Umbilical cord (tissue), 2 donors: ENCODE results near the gene INTS15. TPM values are rescaled to one million over a fixed set of nuclear protein-coding genes. Genes with fewer than 3 reads are reported as not detected.

Experiments used
- DNase-seq: peaks from one replicate; pipeline ENCODE4 v3.0.0-alpha.2; 2015; ENCODE audit warnings: low spot score
- total RNA-seq: library from RNA; depleted of rRNA; stranded (reverse); fragments of >200 nt; gene quantifications from one replicate; pipeline ENCODE4 v1.2.3, GENCODE V29; 2014; ENCODE audit warnings: low replicate concordance; ENCODE audit not compliant: insufficient read depth

Gene INTS15
- total RNA-seq: 8.4 TPM

GRCh38 chr7:6589829-6590644, at the start of gene INTS15:
Gene INTS15, plus strand, starts transcription at chr7:6590021. Its CDS starts 263 bp downstream, at chr7:6590284.
- peak; percentile 78 for DNase-seq

- no peak for DNase-seq
Measured at GRCh38 chr7:6542368-6542767, 47.5 kb upstream of the INTS15 start.

DNA sequence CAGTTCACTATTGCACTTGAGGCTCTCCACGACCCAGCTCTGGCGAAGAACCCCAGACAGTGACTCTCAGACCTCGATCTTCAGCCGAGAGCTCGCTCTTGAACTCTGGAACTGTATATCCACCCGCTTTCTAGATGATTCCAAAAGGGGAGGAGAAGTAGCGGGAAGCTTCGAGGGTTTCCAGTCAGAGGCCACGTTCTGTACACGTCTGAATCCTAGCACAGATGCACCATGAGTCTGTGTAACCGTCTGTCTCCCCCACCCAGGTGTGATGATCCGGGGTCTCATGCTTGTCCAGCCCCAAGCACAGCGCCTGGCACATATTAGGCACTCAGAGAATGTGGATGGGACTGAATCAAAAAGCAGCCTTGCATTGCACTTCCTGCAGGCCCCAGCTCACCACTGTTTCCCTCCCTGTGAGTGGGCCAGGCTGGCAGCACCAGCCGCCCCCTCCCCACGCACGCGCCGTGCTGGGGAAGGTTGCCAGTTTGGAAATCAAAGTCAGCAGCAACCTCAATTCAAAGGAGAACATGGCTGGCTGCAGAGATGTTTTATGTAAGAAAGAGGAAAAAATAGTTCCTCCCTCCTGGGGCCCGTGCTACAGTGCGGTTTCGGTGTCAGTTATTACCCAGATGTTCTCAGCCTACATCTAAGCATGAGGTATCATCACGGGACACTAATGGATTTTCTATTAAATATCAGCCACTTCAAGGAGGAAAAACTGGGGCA, 44.3 kb upstream of the INTS15 start:
- no peak for DNase-seq

GRCh38 chr7:6546498-6547251, 43.1 kb upstream of the INTS15 start:
- DNase-seq: no peak

GRCh38 chr7:6547400-6547799, 42.4 kb upstream of the INTS15 start:
- DNase-seq: no peak

DNA sequence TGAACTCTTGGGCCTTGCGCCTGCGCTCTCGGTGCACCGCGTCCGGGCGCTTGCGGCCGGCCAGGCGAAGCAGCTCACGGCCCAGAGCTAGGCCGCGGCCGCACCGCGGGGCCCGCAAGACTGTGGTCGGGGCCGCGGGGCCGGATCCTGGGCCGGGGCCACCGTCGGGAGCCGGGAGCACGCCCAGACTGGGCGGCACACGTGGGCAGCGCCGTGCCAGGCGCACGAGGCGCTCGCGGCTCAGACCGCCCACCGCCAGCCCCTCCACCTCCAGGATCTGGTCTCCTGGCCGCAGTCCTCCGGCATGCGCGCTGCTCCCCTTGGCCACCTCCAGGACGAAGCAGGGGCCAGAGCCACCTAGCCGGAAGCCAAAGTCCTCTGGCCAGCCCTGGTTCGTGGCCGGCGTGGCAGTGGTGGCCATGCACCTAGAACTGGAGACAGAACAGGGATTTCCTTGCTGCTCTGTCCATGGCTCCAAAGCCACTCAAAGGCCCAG, 38.8 kb upstream of the INTS15 start, which contains the start of gene GRID2IP:
Gene GRID2IP, minus strand, starts transcription at position 446 of the 496 bp plus-strand sequence. Its CDS starts 25 bp downstream, at position 421.
- DNase-seq: no peak

DNA sequence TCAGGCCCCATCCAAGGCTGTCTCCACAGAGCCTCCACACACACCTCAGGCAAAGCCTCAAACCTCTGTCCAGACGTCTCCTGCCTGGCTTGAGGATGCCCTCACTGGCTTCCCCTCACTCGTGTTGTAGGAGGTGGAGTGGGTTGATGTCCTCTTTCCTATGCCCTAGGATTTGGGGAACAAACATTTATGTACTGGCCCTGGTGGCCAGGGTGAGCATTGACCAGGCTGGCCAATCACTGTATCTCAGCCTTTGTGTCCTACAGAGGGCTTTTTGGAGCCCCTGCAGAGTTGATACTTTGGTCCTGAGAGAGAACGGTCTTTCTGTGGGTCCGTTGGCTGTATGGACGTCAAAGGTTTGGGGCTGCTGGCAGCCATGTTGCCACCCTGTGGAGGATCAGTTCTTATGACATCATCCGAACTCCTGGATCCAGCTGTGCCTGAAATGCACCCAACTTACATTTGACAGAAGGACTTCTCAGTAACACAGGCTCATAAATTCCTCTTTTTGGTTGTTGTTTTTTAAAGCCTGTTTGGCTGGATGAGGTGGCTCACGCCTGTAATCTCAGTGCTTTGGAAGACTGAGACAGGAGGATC, 36.3 kb upstream of the INTS15 start:
- DNase-seq: no peak

- DNase-seq: no peak
Measured at GRCh38 chr7:6554848-6555247, 35.0 kb upstream of the INTS15 start.

DNA sequence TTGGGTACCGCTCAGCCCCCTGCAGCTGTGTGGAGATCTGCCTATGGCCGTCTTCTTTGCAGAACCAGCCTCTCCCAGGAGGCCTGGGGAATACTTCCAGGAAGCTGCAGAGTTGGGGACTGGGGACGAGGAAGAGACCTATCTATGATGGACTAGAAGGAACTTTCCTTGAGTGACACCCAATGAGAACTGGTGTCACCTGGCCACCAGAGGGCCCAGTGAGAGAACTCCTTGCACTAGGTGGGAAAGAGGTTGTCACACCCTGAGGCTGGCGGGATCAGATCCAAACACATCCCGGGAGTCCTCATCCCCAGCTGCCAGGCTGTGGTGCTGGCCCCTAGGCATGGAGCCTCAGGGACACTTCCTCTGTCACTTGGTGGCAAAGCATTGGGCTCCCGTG, 33.6 kb upstream of the INTS15 start:
- DNase-seq: no peak

DNA sequence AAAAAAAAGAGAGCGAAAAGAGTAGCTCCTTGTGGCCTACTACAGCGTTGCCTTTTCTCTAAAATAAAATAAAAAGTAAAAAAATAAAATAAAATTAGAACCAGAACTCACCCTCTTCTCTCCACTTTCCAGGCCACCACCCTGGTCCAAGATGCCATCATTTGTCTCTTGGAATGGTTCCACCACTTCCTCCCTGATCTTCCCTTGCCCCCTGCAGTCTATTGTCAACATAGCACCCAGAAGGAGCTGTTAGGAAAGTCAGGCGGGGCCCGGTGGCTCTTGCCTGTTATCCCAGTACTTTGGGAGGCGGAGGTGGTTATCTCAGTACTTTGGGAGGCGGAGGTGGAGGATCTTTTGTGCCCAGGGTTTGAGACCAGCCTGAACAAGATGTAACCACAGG, 31.0 kb upstream of the INTS15 start:
- DNase-seq: no peak

DNA sequence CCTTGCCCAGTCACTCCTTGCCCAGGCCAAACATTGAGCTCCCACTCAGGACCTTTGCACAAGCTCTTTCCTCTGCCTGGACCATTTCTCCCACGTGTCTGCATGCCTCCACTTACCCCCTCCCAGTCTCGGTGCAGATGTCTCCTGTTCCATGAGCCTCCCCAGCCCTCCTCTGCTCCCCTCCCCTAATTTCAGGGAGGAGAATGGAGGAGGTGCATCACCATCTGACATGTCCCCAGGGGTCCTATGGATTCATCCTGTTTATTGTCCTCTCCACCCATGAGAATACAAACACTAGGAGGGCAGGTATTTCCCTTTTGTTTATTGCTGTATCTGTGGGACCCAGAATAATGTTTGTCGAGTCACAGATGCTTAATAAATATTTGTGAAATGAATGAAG, 29.9 kb upstream of the INTS15 start:
- DNase-seq: no peak

DNA sequence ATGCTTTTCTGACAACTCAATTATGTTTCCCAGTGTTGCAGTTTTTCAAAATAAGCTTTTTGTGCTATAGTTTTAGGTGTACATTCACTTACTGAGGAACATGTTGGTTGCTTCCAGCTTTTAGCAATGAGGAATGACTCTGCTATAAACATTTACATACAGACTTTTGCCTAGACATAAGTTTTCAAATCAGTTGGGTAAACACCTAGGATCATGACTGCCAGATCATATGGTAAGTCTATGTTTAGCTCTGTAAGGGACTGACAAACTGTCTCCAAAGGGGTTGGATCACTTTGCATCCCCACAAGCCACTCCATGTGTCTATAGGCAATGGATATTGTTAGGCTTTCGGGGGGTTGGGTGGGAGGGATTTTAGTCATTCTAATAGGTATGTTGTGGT, 27.7 kb upstream of the INTS15 start:
- no peak for DNase-seq

GRCh38 chr7:6563936-6564770, 25.7 kb upstream of the INTS15 start:
- no peak for DNase-seq

GRCh38 chr7:6565655-6566054, 24.2 kb upstream of the INTS15 start:
- no peak for DNase-seq

GRCh38 chr7:6567886-6568285, 21.9 kb upstream of the INTS15 start:
- no peak for DNase-seq

- DNase-seq: no peak
Measured at GRCh38 chr7:6571160-6571779, 18.6 kb upstream of the INTS15 start.

DNA sequence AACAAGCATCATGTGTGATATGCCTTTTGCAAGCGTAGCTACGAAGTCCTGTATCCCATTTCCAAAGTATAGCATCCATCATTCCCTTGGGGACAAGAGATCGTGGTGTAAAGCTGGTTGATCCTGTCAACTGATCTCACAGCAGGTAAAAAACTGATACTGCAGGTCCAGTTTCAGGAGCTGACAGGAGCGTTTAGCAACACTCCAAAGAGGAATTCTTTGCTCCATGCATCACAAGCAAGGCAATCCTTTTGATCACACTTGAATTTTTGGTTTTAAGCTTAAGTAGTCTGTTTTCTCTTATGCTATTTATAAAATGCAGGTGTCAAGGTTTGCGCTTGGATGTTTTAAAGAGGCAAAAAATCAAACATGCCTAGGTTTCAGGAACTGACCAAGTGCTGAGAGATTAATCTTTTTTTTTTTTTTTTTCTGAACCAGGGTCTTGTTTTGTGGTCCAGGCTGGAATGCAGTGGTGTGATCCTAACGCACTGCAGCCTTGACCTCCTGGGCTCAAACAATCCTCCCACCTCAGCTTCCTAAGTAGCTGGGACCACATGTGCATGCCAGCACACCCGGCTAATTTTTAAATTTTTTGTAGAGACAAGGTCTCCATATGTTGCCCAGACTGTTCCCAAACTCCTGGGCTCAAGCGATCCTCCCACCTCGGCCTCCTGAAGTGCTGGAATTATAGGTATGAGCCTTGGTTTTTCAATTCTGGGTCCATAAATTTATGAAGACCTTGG, 14.4 kb upstream of the INTS15 start:
- DNase-seq: no peak

GRCh38 chr7:6576024-6576866, 13.6 kb upstream of the INTS15 start:
- no peak for DNase-seq
